NCI-H748 treated with DMSO at 0.1 percent for 48 hours (cell line): ENCODE data around the gene MYOCOS.
"Not testable (repeated sequence)": the region's sequence is repeated elsewhere in the genome, so short reads cannot be mapped to it uniquely, and the experiment has no call there.

Source experiments
- DNase-seq: peaks from one replicate; lab custom pipeline; 2025; lab: John Stamatoyannopoulos, UW

MYOCOS gene

GRCh38 chr1:171622152-171622462 is at the start of gene MYOCOS:
Gene MYOCOS (plus strand): TSS chr1:171622243. CDS start chr1:171623884, 1,641 bp downstream.
- DNase-seq = no peak

- DNase-seq = no peak
Measured at GRCh38 chr1:171576144-171576543, 45.9 kb upstream of the MYOCOS start.

GRCh38 chr1:171581226-171581625 is 40.8 kb upstream of the MYOCOS start:
- no peak for DNase-seq

- DNase-seq = no peak
Measured at GRCh38 chr1:171581766-171582165, 40.3 kb upstream of the MYOCOS start.

GRCh38 chr1:171582589-171582988 is 39.5 kb upstream of the MYOCOS start:
- no peak for DNase-seq

GRCh38 chr1:171583591-171584201 is 38.3 kb upstream of the MYOCOS start:
- no peak for DNase-seq

- no peak for DNase-seq
Measured at GRCh38 chr1:171585715-171586114, 36.3 kb upstream of the MYOCOS start.

- no peak for DNase-seq
Measured at GRCh38 chr1:171588230-171588629, 33.8 kb upstream of the MYOCOS start.

- DNase-seq = no peak
Measured at GRCh38 chr1:171590022-171590421, 32.0 kb upstream of the MYOCOS start.

GRCh38 chr1:171595324-171595723 is 26.7 kb upstream of the MYOCOS start:
- DNase-seq = no peak

- DNase-seq = no peak
Measured at GRCh38 chr1:171596119-171596518, 25.9 kb upstream of the MYOCOS start.

GRCh38 chr1:171596705-171597104 is 25.3 kb upstream of the MYOCOS start:
- no peak for DNase-seq

- no peak for DNase-seq
Measured at GRCh38 chr1:171597203-171597602, 24.8 kb upstream of the MYOCOS start.

- DNase-seq = not testable (repeated sequence)
Measured at GRCh38 chr1:171600310-171600709, 21.7 kb upstream of the MYOCOS start.

- no peak for DNase-seq
Measured at GRCh38 chr1:171600862-171601261, 21.2 kb upstream of the MYOCOS start.

- not testable (repeated sequence) for DNase-seq
Measured at GRCh38 chr1:171603042-171603441, 19.0 kb upstream of the MYOCOS start.

- DNase-seq = no peak
Measured at GRCh38 chr1:171606402-171606941, 15.6 kb upstream of the MYOCOS start.

GRCh38 chr1:171610385-171610784 is 11.7 kb upstream of the MYOCOS start:
- DNase-seq = no peak

GRCh38 chr1:171611306-171611705 is 10.7 kb upstream of the MYOCOS start:
- DNase-seq = no peak

- DNase-seq = no peak
Measured at GRCh38 chr1:171613282-171613681, 8.8 kb upstream of the MYOCOS start.

GRCh38 chr1:171615122-171615906 is 6.7 kb upstream of the MYOCOS start:
- DNase-seq = not testable (repeated sequence)

GRCh38 chr1:171616586-171616985 is 5.5 kb upstream of the MYOCOS start:
- no peak for DNase-seq

- no peak for DNase-seq
Measured at GRCh38 chr1:171623651-171624331, 1.7 kb downstream of the MYOCOS start.
